Measurements from ENCODE around the gene IGSF21.

IGSF21 gene

GRCh38 chr1:18417316-18418269, 310.0 kb downstream of the IGSF21 start:
- TF ChIP-seq Cebpa-rat (IDR thresholded peaks at IDR 0.05) = no peak
- Histone ChIP-seq H3K27me3 (no peaks in the 10 kb centered on the region), H3K9me3 (peaks cover 7% of the 10 kb centered on the region), H3K4me2 (no peak overlapping the region), H3K27ac (no peak overlapping the region), H4K20me1 (no peaks in the 10 kb centered on the region), H3K9ac (no peak overlapping the region), H3K4me3 (no peak overlapping the region), H3K4me1 (no peaks in the 10 kb centered on the region), H3K36me3 (no peaks in the 10 kb centered on the region)

GRCh38 chr1:18419113-18419844, 311.7 kb downstream of the IGSF21 start:
- Histone ChIP-seq H3K9me3 (no peaks in the 10 kb centered on the region), H3K4me2 (no peak overlapping the region), H3K27me3 (no peaks in the 10 kb centered on the region), H3K4me1 (no peaks in the 10 kb centered on the region), H4K20me1 (no peaks in the 10 kb centered on the region), H3K36me3 (no peaks in the 10 kb centered on the region), H3K9ac (no peak overlapping the region), H3K4me3 (no peak overlapping the region), H3K27ac (no peak overlapping the region)
- no peak for TF ChIP-seq Cebpa-rat (IDR thresholded peaks at IDR 0.05)

GRCh38 chr1:18419845-18420184, 312.2 kb downstream of the IGSF21 start:
- H3K36me3 ChIP-seq = no peaks in the 10 kb centered on the region
- H3K27me3 ChIP-seq = no peaks in the 10 kb centered on the region
- no peak overlapping the region for H3K4me3 ChIP-seq
- no peak overlapping the region for H3K9ac ChIP-seq
- H3K4me1 ChIP-seq = no peaks in the 10 kb centered on the region
- H3K4me2 ChIP-seq = no peak overlapping the region
- no peak overlapping the region for H3K27ac ChIP-seq
- H4K20me1 ChIP-seq = no peaks in the 10 kb centered on the region
- no peak for TF ChIP-seq Cebpa-rat (IDR thresholded peaks at IDR 0.05)
- no peaks in the 10 kb centered on the region for H3K9me3 ChIP-seq

GRCh38 chr1:18422076-18422777, 314.6 kb downstream of the IGSF21 start:
- H3K9ac ChIP-seq = no peak overlapping the region
- peaks cover 11% of the 10 kb centered on the region for H3K9me3 ChIP-seq
- H3K4me3 ChIP-seq = no peak overlapping the region
- H4K20me1 ChIP-seq = no peaks in the 10 kb centered on the region
- H3K27ac ChIP-seq = no peak overlapping the region
- TF ChIP-seq Cebpa-rat (IDR thresholded peaks at IDR 0.05) = no peak
- H3K27me3 ChIP-seq = no peaks in the 10 kb centered on the region
- no peaks in the 10 kb centered on the region for H3K4me1 ChIP-seq
- H3K4me2 ChIP-seq = no peak overlapping the region
- H3K36me3 ChIP-seq = no peaks in the 10 kb centered on the region

- Histone ChIP-seq H3K27me3 (no peaks in the 10 kb centered on the region), H3K36me3 (no peaks in the 10 kb centered on the region), H3K9ac (no peak overlapping the region), H3K4me3 (no peak overlapping the region), H3K27ac (no peak overlapping the region), H3K9me3 (peaks cover 14% of the 10 kb centered on the region), H4K20me1 (no peaks in the 10 kb centered on the region), H3K4me1 (no peaks in the 10 kb centered on the region), H3K4me2 (no peak overlapping the region)
- TF ChIP-seq Cebpa-rat (IDR thresholded peaks at IDR 0.05) = no peak
Measured at GRCh38 chr1:18422954-18423353, 315.4 kb downstream of the IGSF21 start.

GRCh38 chr1:18426580-18426979, 319.0 kb downstream of the IGSF21 start:
- Histone ChIP-seq H3K4me1 (no peaks in the 10 kb centered on the region), H3K4me2 (no peak overlapping the region), H3K9ac (no peak overlapping the region), H3K36me3 (no peaks in the 10 kb centered on the region), H3K9me3 (peaks cover 14% of the 10 kb centered on the region), H3K27me3 (no peaks in the 10 kb centered on the region), H4K20me1 (no peaks in the 10 kb centered on the region), H3K4me3 (no peak overlapping the region), H3K27ac (no peak overlapping the region)
- no peak for TF ChIP-seq Cebpa-rat (IDR thresholded peaks at IDR 0.05)
